ENCODE results near the gene MTCH2. TPM values are rescaled to one million over a fixed set of nuclear protein-coding genes. Genes with fewer than 3 reads are reported as not detected.

The MTCH2 gene
- total RNA-seq, 1 donor from 2014 or later: 88.3 TPM

Other genes with a start within 250 kb of the MTCH2 start
- gene SLC39A13, start 234.0 kb downstream of the MTCH2 start, total RNA-seq: 60.8 and 77.0 TPM in 2 replicates
- gene PSMC3, start 216.1 kb downstream of the MTCH2 start, total RNA-seq: 196 and 355 TPM in 2 replicates
- 0.14 and 0.26 TPM in 2 replicates for gene RAPSN, start 193.4 kb downstream of the MTCH2 start, total RNA-seq
- 75.9 and 127 TPM in 2 replicates for gene CELF1, start 89.4 kb downstream of the MTCH2 start, total RNA-seq
- gene PTPMT1, start 77.0 kb downstream of the MTCH2 start, total RNA-seq: 81.9 and 104 TPM in 2 replicates
- gene KBTBD4, start 63.6 kb downstream of the MTCH2 start, total RNA-seq: 27.4 and 29.5 TPM in 2 replicates
- gene NDUFS3, start 63.5 kb downstream of the MTCH2 start, total RNA-seq: 83.4 and 92.4 TPM in 2 replicates
- 0.07 TPM in 1 of 2 replicates, not detected in the other for gene FAM180B, start 55.9 kb downstream of the MTCH2 start, total RNA-seq
- gene C1QTNF4, start 48.1 kb downstream of the MTCH2 start, total RNA-seq: 0.11 and 0.13 TPM in 2 replicates
- 0.18 and 0.26 TPM in 2 replicates for gene AGBL2, start 72.8 kb upstream of the MTCH2 start, total RNA-seq
- gene FNBP4, start 124.8 kb upstream of the MTCH2 start, total RNA-seq: 43.6 and 43.9 TPM in 2 replicates
- 27.8 and 40.5 TPM in 2 replicates for gene NUP160, start 205.8 kb upstream of the MTCH2 start, total RNA-seq

All from pulmonary artery endothelial cell (primary cell).